ENCODE measurements around the gene PLAC8. TPM values are rescaled to one million over a fixed set of nuclear protein-coding genes. Genes with fewer than 3 reads are reported as not detected.

The PLAC8 gene
- total RNA-seq, 1 experiment from 2014 or later = 1.6 TPM

DNA sequence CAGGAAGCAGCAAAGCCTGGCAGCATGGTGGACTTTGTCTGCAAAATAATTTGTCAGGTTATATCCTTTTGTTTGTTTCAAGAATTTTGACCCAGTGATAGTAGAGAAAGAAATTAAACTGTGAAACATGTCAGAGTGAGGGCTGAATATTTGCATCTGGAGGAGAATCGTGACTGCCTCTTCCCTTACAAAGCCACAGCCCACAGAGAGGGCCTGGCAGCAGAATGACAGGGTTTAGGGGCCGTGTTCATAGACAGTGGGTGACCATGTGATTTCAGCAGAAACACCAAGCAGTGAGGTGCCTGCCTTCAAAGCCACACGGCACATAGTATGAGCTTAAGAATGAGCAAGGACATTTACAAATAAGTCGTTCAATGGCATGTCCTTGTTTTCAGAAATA, 24.4 kb upstream of the PLAC8 start:
- intact Hi-C loops (cut with micrococcal nuclease) = no loop called here
- H3K4me3 ChIP-seq (ENCODE audit: low read length) = no peak overlapping the region
- no peaks in the 10 kb centered on the region for H3K9me3 ChIP-seq (ENCODE audit: low read length)
- no peaks in the 10 kb centered on the region for H3K9me2 ChIP-seq (replicated peaks; ENCODE audit: low read length)
- CTCF ChIA-PET = no interaction called here
- TF ChIP-seq EZH2 (IDR thresholded peaks at IDR 0.05; ENCODE audit: low read length, unreplicated experiment) (no peak), EZH2phosphoT487 (IDR thresholded peaks at IDR 0.05; ENCODE audit: borderline replicate concordance, low read length) (no peak)
- TF ChIP-seq, protein P1, sequence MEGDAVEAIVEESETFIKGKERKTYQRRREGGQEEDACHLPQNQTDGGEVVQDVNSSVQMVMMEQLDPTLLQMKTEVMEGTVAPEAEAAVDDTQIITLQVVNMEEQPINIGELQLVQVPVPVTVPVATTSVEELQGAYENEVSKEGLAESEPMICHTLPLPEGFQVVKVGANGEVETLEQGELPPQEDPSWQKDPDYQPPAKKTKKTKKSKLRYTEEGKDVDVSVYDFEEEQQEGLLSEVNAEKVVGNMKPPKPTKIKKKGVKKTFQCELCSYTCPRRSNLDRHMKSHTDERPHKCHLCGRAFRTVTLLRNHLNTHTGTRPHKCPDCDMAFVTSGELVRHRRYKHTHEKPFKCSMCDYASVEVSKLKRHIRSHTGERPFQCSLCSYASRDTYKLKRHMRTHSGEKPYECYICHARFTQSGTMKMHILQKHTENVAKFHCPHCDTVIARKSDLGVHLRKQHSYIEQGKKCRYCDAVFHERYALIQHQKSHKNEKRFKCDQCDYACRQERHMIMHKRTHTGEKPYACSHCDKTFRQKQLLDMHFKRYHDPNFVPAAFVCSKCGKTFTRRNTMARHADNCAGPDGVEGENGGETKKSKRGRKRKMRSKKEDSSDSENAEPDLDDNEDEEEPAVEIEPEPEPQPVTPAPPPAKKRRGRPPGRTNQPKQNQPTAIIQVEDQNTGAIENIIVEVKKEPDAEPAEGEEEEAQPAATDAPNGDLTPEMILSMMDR (conservative IDR thresholded peaks at IDR 0.05; ENCODE audit: low read depth, low read length) = no peak
- BruUV-seq (replicated peaks) = no TSS peak
- H3K27me3 ChIP-seq (ENCODE audit: low read length) = no peaks in the 10 kb centered on the region
- no peak overlapping the region for H3K9ac ChIP-seq (ENCODE audit: low read length)
- H3K4me1 ChIP-seq (ENCODE audit: insufficient read depth, low read length) = no peaks in the 10 kb centered on the region
- no peaks in the 10 kb centered on the region for H3K79me2 ChIP-seq (ENCODE audit: low read length)
- H4K20me1 ChIP-seq (ENCODE audit: low read length) = no peaks in the 10 kb centered on the region
- H3K27ac ChIP-seq (ENCODE audit: low read length) = no peak overlapping the region
- ATAC-seq (no peak), DNase-seq (no peak)
- H3K4me2 ChIP-seq (ENCODE audit: low read length) = no peak overlapping the region
- no peak overlapping the region for H2AFZ ChIP-seq (ENCODE audit: low read length)
- POLR2A ChIA-PET (ENCODE audit: unreplicated experiment) = no interaction called here
- H3F3A ChIP-seq (ENCODE audit: low read length, unreplicated experiment) = no peaks in the 10 kb centered on the region
- no peaks in the 10 kb centered on the region for H3K36me3 ChIP-seq (ENCODE audit: low read depth, low read length)

DNA sequence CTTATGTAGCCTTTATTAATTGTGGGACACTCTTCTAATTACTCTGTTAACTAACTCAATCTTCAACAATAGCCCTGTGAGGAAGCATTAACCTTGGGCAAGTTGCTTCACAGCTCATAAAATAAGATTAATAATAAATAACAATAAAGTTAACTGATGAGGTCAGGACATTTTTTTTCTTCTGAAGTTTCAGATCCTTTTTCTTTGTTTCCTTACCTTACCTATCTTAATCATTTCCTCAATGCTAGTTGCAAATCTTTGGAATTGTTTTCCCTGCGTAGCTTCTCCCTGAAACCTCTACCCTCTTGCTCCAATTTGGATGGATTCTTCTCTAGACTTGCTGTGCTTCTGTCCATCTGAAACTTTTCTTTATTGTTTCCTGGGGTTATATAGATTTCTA, 17.5 kb upstream of the PLAC8 start:
- intact Hi-C loops (cut with micrococcal nuclease) = no loop called here
- ChIA-PET POLR2A (ENCODE audit: unreplicated experiment) (no interaction called here), CTCF (no interaction called here)
- Histone ChIP-seq H3K36me3 (ENCODE audit: low read depth, low read length) (no peaks in the 10 kb centered on the region), H3K4me3 (ENCODE audit: low read length) (no peak overlapping the region), H3K4me2 (ENCODE audit: low read length) (no peak overlapping the region), H3K9me3 (ENCODE audit: low read length) (no peaks in the 10 kb centered on the region), H3K4me1 (ENCODE audit: insufficient read depth, low read length) (peaks cover 2% of the 10 kb centered on the region; the same call in 1 of the 2 replicates), H3K79me2 (ENCODE audit: low read length) (no peaks in the 10 kb centered on the region), H2AFZ (ENCODE audit: low read length) (no peak overlapping the region), H3F3A (ENCODE audit: low read length, unreplicated experiment) (no peaks in the 10 kb centered on the region), H3K9me2 (replicated peaks; ENCODE audit: low read length) (no peaks in the 10 kb centered on the region), H3K27me3 (ENCODE audit: low read length) (no peaks in the 10 kb centered on the region), H3K27ac (ENCODE audit: low read length) (no peak overlapping the region), H4K20me1 (ENCODE audit: low read length) (no peaks in the 10 kb centered on the region), H3K9ac (ENCODE audit: low read length) (no peak overlapping the region)
- DNase-seq = no peak
- no peak for ATAC-seq
- TF ChIP-seq, protein P1 (conservative IDR thresholded peaks at IDR 0.05; ENCODE audit: low read depth, low read length) = no peak
- no peak for TF ChIP-seq EZH2 (IDR thresholded peaks at IDR 0.05; ENCODE audit: low read length, unreplicated experiment)
- no peak for TF ChIP-seq EZH2phosphoT487 (IDR thresholded peaks at IDR 0.05; ENCODE audit: borderline replicate concordance, low read length)
- BruUV-seq (replicated peaks) = no TSS peak

DNA sequence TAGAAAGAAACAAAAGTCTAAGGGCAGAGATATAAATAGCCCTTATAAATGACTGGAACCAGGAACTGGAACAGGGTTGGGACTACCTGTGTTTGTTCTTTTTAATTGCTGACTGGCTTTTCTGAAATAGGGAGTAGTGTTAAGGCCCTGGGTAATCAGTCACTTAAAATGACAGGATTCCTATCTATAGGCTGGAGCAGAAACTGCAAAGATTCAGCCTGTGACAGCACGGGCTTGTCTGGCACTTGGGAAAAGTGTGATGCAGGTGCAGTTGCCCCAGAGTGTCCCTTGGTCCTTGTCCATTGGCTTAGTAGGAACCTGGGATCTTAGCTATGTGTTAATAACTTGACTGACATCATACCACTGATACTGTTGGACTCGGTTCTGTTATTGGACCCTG, 14.7 kb upstream of the PLAC8 start:
- no peaks in the 10 kb centered on the region for H4K20me1 ChIP-seq (ENCODE audit: low read length)
- no peak overlapping the region for H3K27ac ChIP-seq (ENCODE audit: low read length)
- no peak overlapping the region for H3K4me3 ChIP-seq (ENCODE audit: low read length)
- TF ChIP-seq EZH2 (IDR thresholded peaks at IDR 0.05; ENCODE audit: low read length, unreplicated experiment) (no peak), EZH2phosphoT487 (IDR thresholded peaks at IDR 0.05; ENCODE audit: borderline replicate concordance, low read length) (no peak)
- TF ChIP-seq, protein P1 (conservative IDR thresholded peaks at IDR 0.05; ENCODE audit: low read depth, low read length) = no peak
- H3K27me3 ChIP-seq (ENCODE audit: low read length) = no peaks in the 10 kb centered on the region
- no peaks in the 10 kb centered on the region for H3K36me3 ChIP-seq (ENCODE audit: low read depth, low read length)
- CTCF ChIA-PET = no interaction called here
- no peaks in the 10 kb centered on the region for H3K9me2 ChIP-seq (replicated peaks; ENCODE audit: low read length)
- H3K9me3 ChIP-seq (ENCODE audit: low read length) = no peaks in the 10 kb centered on the region
- no peak overlapping the region for H3K4me2 ChIP-seq (ENCODE audit: low read length)
- intact Hi-C loops (cut with micrococcal nuclease) = no loop called here
- ATAC-seq (no peak), DNase-seq (no peak)
- POLR2A ChIA-PET (ENCODE audit: unreplicated experiment) = no interaction called here
- peaks cover 2% of the 10 kb centered on the region; the same call in 1 of the 2 replicates for H3K4me1 ChIP-seq (ENCODE audit: insufficient read depth, low read length)
- no peak overlapping the region for H2AFZ ChIP-seq (ENCODE audit: low read length)
- H3K79me2 ChIP-seq (ENCODE audit: low read length) = no peaks in the 10 kb centered on the region
- BruUV-seq (replicated peaks) = no TSS peak
- H3F3A ChIP-seq (ENCODE audit: low read length, unreplicated experiment) = no peaks in the 10 kb centered on the region
- H3K9ac ChIP-seq (ENCODE audit: low read length) = no peak overlapping the region
